A549 (cell line): ENCODE data around the gene ARMH1. TPM values are rescaled to one million over a fixed set of nuclear protein-coding genes. Genes with fewer than 3 reads are reported as not detected.

ENCODE experiments used
- ATAC-seq, 2 experiments: fragments of 200-7000 bp in 1 of 2; fragments of >200 bp in 1 of 2; cut with Nextera tagmentation in 1 of 2; cut with Tn5 transposase in 1 of 2; 3 replicates each; pipeline versions ENCODE4 v1.8.0 to v1.9.1; 2018 to 2020; ENCODE audit warnings: mild to moderate bottlenecking in 1 of 2, moderate library complexity in 1 of 2
- CTCF ChIA-PET: fragments of 300-600 bp; sonication (Branson Sonifier 250); formaldehyde crosslinking; extraction: SDS; loops from one replicate; lab custom pipeline; 2021; ENCODE audit warnings: antibody characterized with exemption, inconsistent platforms; lab: Yijun Ruan, JAX
- POLR2A ChIA-PET: fragments of 350-600 bp; formaldehyde crosslinking; extraction: SDS; loops from one replicate; lab custom pipeline; 2021; ENCODE audit warnings: antibody characterized with exemption, inconsistent platforms; lab: Yijun Ruan, JAX
- DNase-seq, 2 experiments: peaks; one replicate each; pipeline versions ENCODE4 v3.0.0 to v3.0.0-alpha.2; 2011 to 2016; ENCODE audit warnings: low read depth in 1 of 2, low spot score in 1 of 2
- FAIRE-seq: peaks from 2 replicates; lab custom pipeline; 2011; peaks lifted over from hg19 to GRCh38; lab: Jason Lieb, UNC
- H3K27ac ChIP-seq, 2 experiments: fragments of >200 bp; sonication (Bioruptor Twin); formaldehyde crosslinking; 3 replicates each; pipeline ENCODE4 v1.5.1; 2016 to 2017
- H3K4me1 ChIP-seq: fragments of >200 bp; sonication (Bioruptor Twin); formaldehyde crosslinking; 3 replicates; pipeline ENCODE4 v1.6.1; 2016
- H3K4me2 ChIP-seq: fragments of >200 bp; sonication (Bioruptor Twin); formaldehyde crosslinking; 3 replicates; pipeline ENCODE4 v1.6.1; 2016
- H3K4me3 ChIP-seq: fragments of >200 bp; sonication (Bioruptor Twin); formaldehyde crosslinking; 3 replicates; pipeline ENCODE4 v1.5.1; 2016
- H3K9me3 ChIP-seq: fragments of >200 bp; sonication (Bioruptor Twin); formaldehyde crosslinking; 3 replicates; pipeline ENCODE4 v1.6.1; 2016
- ATOH8 ChIP-seq: fragments of 250-450 bp; sonication (Bioruptor Pico); IDR thresholded peaks from 2 replicates; pipeline ENCODE4 v1.5.0; 2020; ENCODE audit warnings: low read depth, mild to moderate bottlenecking, moderate library complexity
- BCL3 ChIP-seq: fragments of >200 bp; sonication (Bioruptor Twin); formaldehyde crosslinking; IDR thresholded peaks from 3 replicates; pipeline ENCODE4 v1.6.1; 2016
- E2F6 ChIP-seq: IDR thresholded peaks from 2 replicates; pipeline ENCODE4 v1.6.1; 2012; ENCODE audit warnings: low read depth, borderline replicate concordance
- ELK1 ChIP-seq: fragments of 150-350 bp; IDR thresholded peaks from 2 replicates; pipeline ENCODE4 v1.6.1; 2014; ENCODE audit warnings: low read depth, mild to moderate bottlenecking, low read length
- EP300 ChIP-seq, 2 experiments: fragments of >200 bp; sonication (Bioruptor Twin); formaldehyde crosslinking; IDR thresholded peaks; 2 replicates in 1 of 2; 3 replicates in 1 of 2; pipeline ENCODE4 v1.6.1; 2016 to 2017
- ESRRA ChIP-seq: fragments of 150-350 bp; IDR thresholded peaks from 2 replicates; pipeline ENCODE4 v1.6.1; 2014; ENCODE audit warnings: mild to moderate bottlenecking, low read length, borderline replicate concordance
- GATA3 ChIP-seq: IDR thresholded peaks from 2 replicates; pipeline ENCODE4 v1.6.1; 2012; ENCODE audit warnings: borderline replicate concordance
- KDM5A ChIP-seq: fragments of 200-600 bp; sonication (generic); IDR thresholded peaks from 2 replicates; pipeline ENCODE4 v1.6.1; 2016; ENCODE audit warnings: antibody characterized with exemption, mild to moderate bottlenecking
- NFE2L2 ChIP-seq: fragments of 150-350 bp; conservative IDR thresholded peaks from 2 replicates; pipeline ENCODE4 v1.6.1; 2014; ENCODE audit warnings: low read length
- PHF8 ChIP-seq: fragments of 200-600 bp; sonication (generic); IDR thresholded peaks from 2 replicates; pipeline ENCODE4 v1.6.1; 2016; ENCODE audit warnings: low read depth, mild to moderate bottlenecking, antibody characterized with exemption, moderate library complexity, borderline replicate concordance
- POLR2A ChIP-seq: IDR thresholded peaks from 2 replicates; pipeline ENCODE4 v1.6.1; 2012; ENCODE audit warnings: mild to moderate bottlenecking, low read length
- RAD21 ChIP-seq, 2 experiments: fragments of >200 bp in 1 of 2; sonication (Bioruptor Twin) in 1 of 2; formaldehyde crosslinking in 1 of 2; IDR thresholded peaks in 1 of 2; conservative IDR thresholded peaks in 1 of 2; 2 replicates in 1 of 2; 3 replicates in 1 of 2; pipeline ENCODE4 v1.6.1; 2012 to 2018; ENCODE audit warnings: inconsistent platforms in 1 of 2
- ZSCAN20 ChIP-seq: fragments of 250-450 bp; sonication (Bioruptor Pico); IDR thresholded peaks from 2 replicates; pipeline ENCODE4 v1.8.0; 2022; ENCODE audit warnings: mild to moderate bottlenecking, moderate library complexity
- WGBS: methylation state at CpG from one replicate; pipeline ENCODE4 v1.1.6; 2017; ENCODE audit errors: missing lambda C conversion rate; 5-methylcytosine and 5-hydroxymethylcytosine counted together
- polyA plus RNA-seq, 4 experiments: library from polyadenylated mRNA; depleted of rRNA in 3 of 4; stranded (reverse); fragments of >200 nt; fragmentation: RNase III in 1 of 4; extraction: RNeasy Plus Mini Kit Qiagen cat#74134 plus additional on column Dnase treatment in 1 of 4; gene quantifications; 2 replicates in 3 of 4; 3 replicates in 1 of 4; pipeline ENCODE4 v1.2.3, GENCODE V29; 2011 to 2017

Gene ARMH1
- polyA plus RNA-seq, 2 of the 4 experiments (the other 2 are of a cell fraction), result 2.4 to 2.7 TPM

- no peaks in the 10 kb centered on the region for H3K9me3 ChIP-seq
- FAIRE-seq (no peak), DNase-seq (no peak), ATAC-seq (no peak)
- ChIA-PET POLR2A (no interaction called here), CTCF (interaction anchor here (0.7 to 14.6 kb wide), 4 partner anchors 11 to 65 kb away, joined by 4 to 119 read pairs (median 6); no protein-coding TSS in a partner anchor)
- no peak overlapping the region for H3K27ac ChIP-seq
- WGBS, result 80% methylated on average over 9 of the region's 13 CpGs
- no peak for TF ChIP-seq BCL3
- H3K4me1 ChIP-seq, result peaks cover 3% of the 10 kb centered on the region; the same call in 1 of the 3 replicates
- H3K4me3 ChIP-seq, result no peak overlapping the region
- H3K4me2 ChIP-seq, result no peak overlapping the region
Observed at GRCh38 chr1:44636688-44637598, 37.6 kb upstream of the ARMH1 start.

- no peak for DNase-seq
- H3K27ac ChIP-seq, result no peak overlapping the region
- CTCF ChIA-PET, result interaction anchor here (1.8 to 14.6 kb wide), 2 partner anchors 13 to 43 kb away, joined by 5 to 119 read pairs; no protein-coding TSS in a partner anchor
- no peak for ATAC-seq
- H3K9me3 ChIP-seq, result no peaks in the 10 kb centered on the region
- peaks cover 3% of the 10 kb centered on the region; the same call in 1 of the 3 replicates for H3K4me1 ChIP-seq
- POLR2A ChIA-PET, result no interaction called here
- H3K4me2 ChIP-seq, result no peak overlapping the region
- 95% methylated on average over 27 of the region's 27 CpGs for WGBS
- FAIRE-seq, result no peak
- TF ChIP-seq EP300 (IDR thresholded peaks at IDR 0.05) (no peak), KDM5A (no peak)
- H3K4me3 ChIP-seq, result no peak overlapping the region
Observed at GRCh38 chr1:44637702-44638411, 36.7 kb upstream of the ARMH1 start.

- ChIA-PET POLR2A (interaction anchor here (1.2 kb wide), 1 partner anchor 9 kb away, joined by 3 read pairs; no protein-coding TSS in a partner anchor), CTCF (interaction anchor here (1.4 to 14.6 kb wide), 2 partner anchors 11 to 19 kb away, joined by 3 to 119 read pairs; no protein-coding TSS in a partner anchor)
- DNase-seq, result no peak
- H3K4me3 ChIP-seq, result no peak overlapping the region
- H3K4me2 ChIP-seq, result no peak overlapping the region
- H3K27ac ChIP-seq, result no peak overlapping the region
- no peaks in the 10 kb centered on the region for H3K9me3 ChIP-seq
- FAIRE-seq, result no peak
- WGBS, result 94% methylated on average over 24 of the region's 24 CpGs
- no peaks in the 10 kb centered on the region for H3K4me1 ChIP-seq
- ATAC-seq, result no peak
- TF ChIP-seq ATOH8 (CRISPR knock-in tag) (no peak), RAD21 (conservative IDR thresholded peaks at IDR 0.05 in 1 of 2, IDR thresholded peaks at IDR 0.05 in 1 of 2) (no peak), PHF8 (no peak), NFE2L2 (no peak), ELK1 (no peak), POLR2A (no peak), GATA3 (no peak), ZSCAN20 (CRISPR knock-in tag) (no peak), E2F6 (no peak), ESRRA (no peak)
Observed at GRCh38 chr1:44640200-44640853, 34.2 kb upstream of the ARMH1 start.
